22Rv1 (cell line): ENCODE data around the gene SLC25A22.

Experiments used
- CTCF ChIP-seq: fragments of 450-650 bp; IDR thresholded peaks from 2 replicates; pipeline ENCODE4 v1.5.1; 2017; ENCODE audit warnings: mild to moderate bottlenecking
- ZFX ChIP-seq: fragments of 450-650 bp; IDR thresholded peaks from 2 replicates; pipeline ENCODE4 v1.6.1; 2017; ENCODE audit warnings: antibody characterized with exemption, borderline replicate concordance

- TF ChIP-seq CTCF (no peak), ZFX (no peak)
These were observed 4.0 kb upstream of the SLC25A22 start for GRCh38 chr11:802018-802617.
